Measurements from ENCODE around the gene GFOD1. TPM values are rescaled to one million over a fixed set of nuclear protein-coding genes. Genes with fewer than 3 reads are reported as not detected.

The GFOD1 gene
- total RNA-seq, 1 experiment from 2014 or later: 0.62 TPM

GRCh38 chr6:13490402-13490801, 3.0 kb upstream of the GFOD1 start:
- Histone ChIP-seq H3K36me3 (ENCODE audit: control insufficient read depth, insufficient read depth, low read length) (no peaks in the 10 kb centered on the region), H3K27ac (ENCODE audit: low read length) (no peak overlapping the region), H3K4me3 (ENCODE audit: low read depth in 2 of 2, low read length in 2 of 2) (no peak overlapping the region), H3K4me1 (ENCODE audit: control insufficient read depth, insufficient read depth, low read length) (no peaks in the 10 kb centered on the region), H3K27me3 (ENCODE audit: control insufficient read depth, insufficient read depth, low read length) (peaks cover 8% of the 10 kb centered on the region), H3K9me3 (ENCODE audit: control insufficient read depth, insufficient read depth, low read depth, low read length) (no peaks in the 10 kb centered on the region)
- intact Hi-C loops (cut with micrococcal nuclease; ENCODE audit: unreplicated experiment) (no loop called here), in situ Hi-C loops (cut with HindIII; ENCODE audit: low pct_unique_long_range_greater_than_20kb, low sequenced_read_pairs) (no loop called here)
- TF ChIP-seq CTCF (IDR thresholded peaks at IDR 0.05): no peak
- TF ChIP-seq, protein P1, sequence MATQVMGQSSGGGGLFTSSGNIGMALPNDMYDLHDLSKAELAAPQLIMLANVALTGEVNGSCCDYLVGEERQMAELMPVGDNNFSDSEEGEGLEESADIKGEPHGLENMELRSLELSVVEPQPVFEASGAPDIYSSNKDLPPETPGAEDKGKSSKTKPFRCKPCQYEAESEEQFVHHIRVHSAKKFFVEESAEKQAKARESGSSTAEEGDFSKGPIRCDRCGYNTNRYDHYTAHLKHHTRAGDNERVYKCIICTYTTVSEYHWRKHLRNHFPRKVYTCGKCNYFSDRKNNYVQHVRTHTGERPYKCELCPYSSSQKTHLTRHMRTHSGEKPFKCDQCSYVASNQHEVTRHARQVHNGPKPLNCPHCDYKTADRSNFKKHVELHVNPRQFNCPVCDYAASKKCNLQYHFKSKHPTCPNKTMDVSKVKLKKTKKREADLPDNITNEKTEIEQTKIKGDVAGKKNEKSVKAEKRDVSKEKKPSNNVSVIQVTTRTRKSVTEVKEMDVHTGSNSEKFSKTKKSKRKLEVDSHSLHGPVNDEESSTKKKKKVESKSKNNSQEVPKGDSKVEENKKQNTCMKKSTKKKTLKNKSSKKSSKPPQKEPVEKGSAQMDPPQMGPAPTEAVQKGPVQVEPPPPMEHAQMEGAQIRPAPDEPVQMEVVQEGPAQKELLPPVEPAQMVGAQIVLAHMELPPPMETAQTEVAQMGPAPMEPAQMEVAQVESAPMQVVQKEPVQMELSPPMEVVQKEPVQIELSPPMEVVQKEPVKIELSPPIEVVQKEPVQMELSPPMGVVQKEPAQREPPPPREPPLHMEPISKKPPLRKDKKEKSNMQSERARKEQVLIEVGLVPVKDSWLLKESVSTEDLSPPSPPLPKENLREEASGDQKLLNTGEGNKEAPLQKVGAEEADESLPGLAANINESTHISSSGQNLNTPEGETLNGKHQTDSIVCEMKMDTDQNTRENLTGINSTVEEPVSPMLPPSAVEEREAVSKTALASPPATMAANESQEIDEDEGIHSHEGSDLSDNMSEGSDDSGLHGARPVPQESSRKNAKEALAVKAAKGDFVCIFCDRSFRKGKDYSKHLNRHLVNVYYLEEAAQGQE (IDR thresholded peaks at IDR 0.05; ENCODE audit: insufficient read depth in 1 of 2, low read depth in 2 of 2, low read length in 1 of 2): no peak
- TF ChIP-seq SIN3A (IDR thresholded peaks at IDR 0.05; ENCODE audit: borderline replicate concordance, insufficient read depth, low read depth, low read length): no peak
- no peak for TF ChIP-seq TCF7L2 (IDR thresholded peaks at IDR 0.05; ENCODE audit: low read depth, low read length)
- TF ChIP-seq POLR2AphosphoS5 (IDR thresholded peaks at IDR 0.05; ENCODE audit: low read depth, low read length): no peak
- CTCF ChIA-PET: no interaction called here
- POLR2A ChIA-PET: no interaction called here
- no TSS peak for BruUV-seq (replicated peaks)
- ATAC-seq: no peak
- no peak for DNase-seq (ENCODE audit: low read depth, low spot score)

DNA sequence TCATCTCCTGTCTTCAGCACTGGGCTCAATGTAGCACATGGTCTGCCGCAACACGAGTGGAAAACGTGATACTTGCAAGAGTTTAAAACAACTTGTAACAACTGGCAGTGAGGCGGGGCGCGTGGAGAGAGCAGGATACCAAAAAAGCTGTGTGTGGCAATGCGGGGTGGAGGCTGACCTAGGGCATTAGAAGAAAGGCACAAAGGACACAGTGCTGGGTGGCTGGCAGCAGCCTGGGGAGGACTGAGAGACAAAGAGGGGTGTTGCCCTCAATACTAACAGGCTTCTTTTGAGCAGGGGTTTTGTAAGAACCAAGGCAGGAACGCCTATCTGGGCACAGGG, 1.5 kb upstream of the GFOD1 start:
- no peaks in the 10 kb centered on the region; the same call in 1 of the 2 replicates for H3K4me1 ChIP-seq (ENCODE audit: control insufficient read depth, insufficient read depth, low read length)
- H3K27ac ChIP-seq (ENCODE audit: low read length): no peak overlapping the region
- BruUV-seq (replicated peaks): no TSS peak
- DNase-seq (ENCODE audit: low read depth, low spot score) (no peak), ATAC-seq (no peak)
- H3K36me3 ChIP-seq (ENCODE audit: control insufficient read depth, insufficient read depth, low read length): no peaks in the 10 kb centered on the region
- in situ Hi-C loops (cut with HindIII; ENCODE audit: low pct_unique_long_range_greater_than_20kb, low sequenced_read_pairs) (no loop called here), intact Hi-C loops (cut with micrococcal nuclease; ENCODE audit: unreplicated experiment) (no loop called here)
- TF ChIP-seq SIN3A (IDR thresholded peaks at IDR 0.05; ENCODE audit: borderline replicate concordance, insufficient read depth, low read depth, low read length) (no peak), POLR2AphosphoS5 (IDR thresholded peaks at IDR 0.05; ENCODE audit: low read depth, low read length) (no peak), CTCF (IDR thresholded peaks at IDR 0.05) (no peak), TCF7L2 (IDR thresholded peaks at IDR 0.05; ENCODE audit: low read depth, low read length) (no peak)
- TF ChIP-seq, protein P1 (IDR thresholded peaks at IDR 0.05; ENCODE audit: insufficient read depth in 1 of 2, low read depth in 2 of 2, low read length in 1 of 2): no peak
- peaks cover 20% of the 10 kb centered on the region for H3K27me3 ChIP-seq (ENCODE audit: control insufficient read depth, insufficient read depth, low read length)
- no peaks in the 10 kb centered on the region for H3K9me3 ChIP-seq (ENCODE audit: control insufficient read depth, insufficient read depth, low read depth, low read length)
- no peak overlapping the region for H3K4me3 ChIP-seq (ENCODE audit: low read depth in 2 of 2, low read length in 2 of 2)
- ChIA-PET POLR2A (no interaction called here), CTCF (interaction anchor here (0.6 kb wide), 1 partner anchor 594 kb away, joined by 7 read pairs; no protein-coding TSS in a partner anchor)

All from Panc1 (cell line).